ENCODE results near the gene MACROD2. TPM values are rescaled to one million over a fixed set of nuclear protein-coding genes. Genes with fewer than 3 reads are reported as not detected.

The MACROD2 gene
- polyA plus RNA-seq, 1 donor (not counting 4 experiments of a cell fraction or from before 2014, with no cell fraction given) = 0.71 TPM

- no peaks in the 10 kb centered on the region for H3K79me2 ChIP-seq (ENCODE audit: control insufficient read depth, insufficient read depth, low read length)
- no peak for TF ChIP-seq EZH2 (IDR thresholded peaks at IDR 0.05; ENCODE audit: low read length)
- TF ChIP-seq, protein P1, sequence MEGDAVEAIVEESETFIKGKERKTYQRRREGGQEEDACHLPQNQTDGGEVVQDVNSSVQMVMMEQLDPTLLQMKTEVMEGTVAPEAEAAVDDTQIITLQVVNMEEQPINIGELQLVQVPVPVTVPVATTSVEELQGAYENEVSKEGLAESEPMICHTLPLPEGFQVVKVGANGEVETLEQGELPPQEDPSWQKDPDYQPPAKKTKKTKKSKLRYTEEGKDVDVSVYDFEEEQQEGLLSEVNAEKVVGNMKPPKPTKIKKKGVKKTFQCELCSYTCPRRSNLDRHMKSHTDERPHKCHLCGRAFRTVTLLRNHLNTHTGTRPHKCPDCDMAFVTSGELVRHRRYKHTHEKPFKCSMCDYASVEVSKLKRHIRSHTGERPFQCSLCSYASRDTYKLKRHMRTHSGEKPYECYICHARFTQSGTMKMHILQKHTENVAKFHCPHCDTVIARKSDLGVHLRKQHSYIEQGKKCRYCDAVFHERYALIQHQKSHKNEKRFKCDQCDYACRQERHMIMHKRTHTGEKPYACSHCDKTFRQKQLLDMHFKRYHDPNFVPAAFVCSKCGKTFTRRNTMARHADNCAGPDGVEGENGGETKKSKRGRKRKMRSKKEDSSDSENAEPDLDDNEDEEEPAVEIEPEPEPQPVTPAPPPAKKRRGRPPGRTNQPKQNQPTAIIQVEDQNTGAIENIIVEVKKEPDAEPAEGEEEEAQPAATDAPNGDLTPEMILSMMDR (optimal IDR thresholded peaks at IDR 0.05 in 1 of 3, IDR thresholded peaks at IDR 0.05 in 1 of 3, conservative IDR thresholded peaks at IDR 0.05 in 1 of 3; ENCODE audit: extremely low read depth in 1 of 3, insufficient read depth in 2 of 3, low read length in 3 of 3) = no peak
- H3K4me2 ChIP-seq (ENCODE audit: control insufficient read depth, extremely low read depth, insufficient read depth, low read depth, low read length) = no peak overlapping the region
- dilution Hi-C loops (cut with MboI; ENCODE audit: extremely low pct_ligation_motif_present, low sequenced_read_pairs) = no loop called here
- no peaks in the 10 kb centered on the region for H4K20me1 ChIP-seq (ENCODE audit: control insufficient read depth, extremely low read depth, insufficient read depth, low read length)
- H3K4me1 ChIP-seq (ENCODE audit: control insufficient read depth, extremely low read depth, insufficient read depth, low read length) = no peaks in the 10 kb centered on the region
- no peaks in the 10 kb centered on the region for H3K9me3 ChIP-seq (ENCODE audit: control insufficient read depth, low read depth, low read length)
- DNase-seq (ENCODE audit: low read depth, low spot score) = no peak
- H3K27ac ChIP-seq (ENCODE audit: control insufficient read depth, insufficient read depth, low read length) = no peak overlapping the region
- no peak overlapping the region for H2AFZ ChIP-seq (ENCODE audit: control insufficient read depth, low read length)
- H3K9me1 ChIP-seq (ENCODE audit: control insufficient read depth, extremely low read depth, insufficient read depth, low read length) = no peaks in the 10 kb centered on the region
- no peak overlapping the region for H3K9ac ChIP-seq (ENCODE audit: control insufficient read depth, extremely low read depth, insufficient read depth, low read length)
- no peak overlapping the region for H3K4me3 ChIP-seq (ENCODE audit: control insufficient read depth in 2 of 3, extremely low read depth in 1 of 3, insufficient read depth in 2 of 3, low read depth in 1 of 3, low read length in 3 of 3)
- FAIRE-seq = no peak
- no peaks in the 10 kb centered on the region for H3K36me3 ChIP-seq (ENCODE audit: control insufficient read depth in 2 of 2, extremely low read depth in 1 of 2, insufficient read depth in 2 of 2, low read length in 2 of 2)
- no peaks in the 10 kb centered on the region for H3K27me3 ChIP-seq (ENCODE audit: control insufficient read depth, extremely low read depth, insufficient read depth, low read length)
These were observed 2076.9 kb downstream of the MACROD2 start for GRCh38 chr20:16072220-16072619.

- Histone ChIP-seq H2AFZ (ENCODE audit: control insufficient read depth, low read length) (no peak overlapping the region), H3K9ac (ENCODE audit: control insufficient read depth, extremely low read depth, insufficient read depth, low read length) (no peak overlapping the region), H3K27ac (ENCODE audit: control insufficient read depth, insufficient read depth, low read length) (no peak overlapping the region), H3K4me2 (ENCODE audit: control insufficient read depth, extremely low read depth, insufficient read depth, low read depth, low read length) (no peak overlapping the region), H3K4me3 (ENCODE audit: control insufficient read depth in 2 of 3, extremely low read depth in 1 of 3, insufficient read depth in 2 of 3, low read depth in 1 of 3, low read length in 3 of 3) (no peak overlapping the region), H3K9me1 (ENCODE audit: control insufficient read depth, extremely low read depth, insufficient read depth, low read length) (no peaks in the 10 kb centered on the region), H3K27me3 (ENCODE audit: control insufficient read depth, extremely low read depth, insufficient read depth, low read length) (no peaks in the 10 kb centered on the region), H3K9me3 (ENCODE audit: control insufficient read depth, low read depth, low read length) (no peaks in the 10 kb centered on the region), H3K36me3 (ENCODE audit: control insufficient read depth in 2 of 2, extremely low read depth in 1 of 2, insufficient read depth in 2 of 2, low read length in 2 of 2) (no peaks in the 10 kb centered on the region), H3K4me1 (ENCODE audit: control insufficient read depth, extremely low read depth, insufficient read depth, low read length) (no peaks in the 10 kb centered on the region), H4K20me1 (ENCODE audit: control insufficient read depth, extremely low read depth, insufficient read depth, low read length) (no peaks in the 10 kb centered on the region), H3K79me2 (ENCODE audit: control insufficient read depth, insufficient read depth, low read length) (no peaks in the 10 kb centered on the region)
- dilution Hi-C loops (cut with MboI; ENCODE audit: extremely low pct_ligation_motif_present, low sequenced_read_pairs) = no loop called here
- DNase-seq (ENCODE audit: low read depth, low spot score) (no peak), FAIRE-seq (no peak)
- TF ChIP-seq, protein P1 (optimal IDR thresholded peaks at IDR 0.05 in 1 of 3, IDR thresholded peaks at IDR 0.05 in 1 of 3, conservative IDR thresholded peaks at IDR 0.05 in 1 of 3; ENCODE audit: extremely low read depth in 1 of 3, insufficient read depth in 2 of 3, low read length in 3 of 3) = no peak
- no peak for TF ChIP-seq EZH2 (IDR thresholded peaks at IDR 0.05; ENCODE audit: low read length)
These were observed 2083.0 kb downstream of the MACROD2 start for GRCh38 chr20:16078172-16078898.
